ENCODE measurements around the gene RNU1-1.
"Not testable (repeated sequence)": the region's sequence is repeated elsewhere in the genome, so short reads cannot be mapped to it uniquely, and the experiment has no call there.

Gene RNU1-1

GRCh38 chr1:16514107-16515055 lies at the start of gene RNU1-1:
RNU1-1 (minus strand) TSS chr1:16514285.
- not testable (repeated sequence) for H3K36me3 Mint-ChIP-seq (ENCODE audit: low read depth); H3K4me1 Mint-ChIP-seq (ENCODE audit: low read depth); H3K4me3 Mint-ChIP-seq; H3K27ac Mint-ChIP-seq; H3K9me3 Mint-ChIP-seq
- H3K27me3 Mint-ChIP-seq (ENCODE audit: low read depth), result peaks cover 22% of the 10 kb centered on the region

- H3K4me3 Mint-ChIP-seq; H3K9me3 Mint-ChIP-seq; H3K4me1 Mint-ChIP-seq (ENCODE audit: low read depth); H3K27me3 Mint-ChIP-seq (ENCODE audit: low read depth); H3K36me3 Mint-ChIP-seq (ENCODE audit: low read depth); H3K27ac Mint-ChIP-seq: not testable (repeated sequence)
Measured at GRCh38 chr1:16561035-16561434, 47.0 kb upstream of the RNU1-1 start.

DNA sequence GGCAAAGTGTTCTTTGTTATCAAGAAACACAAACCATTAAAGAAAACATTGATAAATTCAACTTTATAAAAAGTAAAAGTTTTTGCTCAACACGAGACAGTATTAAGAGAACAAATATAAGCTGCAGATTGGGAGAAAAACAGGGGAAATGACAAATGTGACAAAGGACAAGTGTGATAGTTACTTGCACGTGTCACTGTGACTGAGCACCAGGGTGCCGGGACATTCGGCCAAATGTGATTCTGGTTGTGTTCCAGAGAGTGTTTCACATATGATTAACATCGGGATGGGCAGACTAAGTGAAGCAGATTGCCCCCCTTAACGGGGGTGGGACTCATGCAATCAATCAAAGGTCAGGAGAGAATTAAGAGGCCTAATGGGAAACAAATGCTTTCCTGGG lies 46.4 kb upstream of the RNU1-1 start:
- not testable (repeated sequence) for H3K4me3 Mint-ChIP-seq; H3K36me3 Mint-ChIP-seq (ENCODE audit: low read depth); H3K27ac Mint-ChIP-seq; H3K4me1 Mint-ChIP-seq (ENCODE audit: low read depth); H3K27me3 Mint-ChIP-seq (ENCODE audit: low read depth); H3K9me3 Mint-ChIP-seq

GRCh38 chr1:16559688-16560087 lies 45.6 kb upstream of the RNU1-1 start:
- H3K9me3 Mint-ChIP-seq; H3K4me1 Mint-ChIP-seq (ENCODE audit: low read depth); H3K27ac Mint-ChIP-seq; H3K36me3 Mint-ChIP-seq (ENCODE audit: low read depth); H3K27me3 Mint-ChIP-seq (ENCODE audit: low read depth); H3K4me3 Mint-ChIP-seq: not testable (repeated sequence)

DNA sequence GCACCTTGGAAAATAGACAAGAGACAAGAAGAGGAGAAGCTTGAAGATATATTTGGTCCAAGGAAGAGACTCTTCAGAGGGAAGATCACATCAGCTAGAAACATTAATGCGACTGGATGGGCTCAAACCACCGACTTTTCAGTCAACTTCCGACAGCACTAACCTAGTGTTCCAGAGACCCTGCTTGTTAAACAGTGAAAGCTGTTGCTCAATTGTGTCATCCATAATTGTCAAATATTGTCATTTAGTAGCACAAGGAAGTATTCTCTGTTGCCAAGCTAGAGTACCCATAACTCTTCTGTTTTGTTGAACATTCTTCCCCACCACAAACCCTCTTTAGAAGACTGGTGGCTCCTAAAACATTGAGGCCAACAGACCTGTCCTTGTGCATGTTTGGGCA lies 42.9 kb upstream of the RNU1-1 start:
- not testable (repeated sequence) for H3K4me3 Mint-ChIP-seq; H3K27ac Mint-ChIP-seq; H3K4me1 Mint-ChIP-seq (ENCODE audit: low read depth); H3K36me3 Mint-ChIP-seq (ENCODE audit: low read depth); H3K9me3 Mint-ChIP-seq; H3K27me3 Mint-ChIP-seq (ENCODE audit: low read depth)

DNA sequence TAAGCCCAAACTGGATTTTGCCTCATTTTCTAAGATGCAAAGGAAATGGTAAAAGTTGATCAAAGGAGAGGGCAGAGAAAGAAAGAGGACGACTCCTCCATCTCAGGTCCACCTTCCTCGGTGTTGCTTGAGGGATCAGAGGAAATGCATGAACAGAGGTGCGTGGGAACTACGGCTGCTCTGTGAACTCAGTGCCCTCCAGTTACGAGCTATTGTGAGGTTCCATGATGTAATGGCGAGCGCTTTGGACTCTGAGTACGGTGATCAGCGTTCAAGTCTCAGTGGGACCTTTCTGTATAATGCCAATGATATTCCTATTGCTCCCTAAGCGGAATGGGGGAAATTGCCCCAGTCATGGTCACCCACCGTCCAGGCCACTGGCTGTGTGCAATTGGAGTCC lies 39.2 kb upstream of the RNU1-1 start:
- H3K36me3 Mint-ChIP-seq (ENCODE audit: low read depth); H3K4me1 Mint-ChIP-seq (ENCODE audit: low read depth); H3K4me3 Mint-ChIP-seq; H3K27ac Mint-ChIP-seq; H3K9me3 Mint-ChIP-seq; H3K27me3 Mint-ChIP-seq (ENCODE audit: low read depth): not testable (repeated sequence)

DNA sequence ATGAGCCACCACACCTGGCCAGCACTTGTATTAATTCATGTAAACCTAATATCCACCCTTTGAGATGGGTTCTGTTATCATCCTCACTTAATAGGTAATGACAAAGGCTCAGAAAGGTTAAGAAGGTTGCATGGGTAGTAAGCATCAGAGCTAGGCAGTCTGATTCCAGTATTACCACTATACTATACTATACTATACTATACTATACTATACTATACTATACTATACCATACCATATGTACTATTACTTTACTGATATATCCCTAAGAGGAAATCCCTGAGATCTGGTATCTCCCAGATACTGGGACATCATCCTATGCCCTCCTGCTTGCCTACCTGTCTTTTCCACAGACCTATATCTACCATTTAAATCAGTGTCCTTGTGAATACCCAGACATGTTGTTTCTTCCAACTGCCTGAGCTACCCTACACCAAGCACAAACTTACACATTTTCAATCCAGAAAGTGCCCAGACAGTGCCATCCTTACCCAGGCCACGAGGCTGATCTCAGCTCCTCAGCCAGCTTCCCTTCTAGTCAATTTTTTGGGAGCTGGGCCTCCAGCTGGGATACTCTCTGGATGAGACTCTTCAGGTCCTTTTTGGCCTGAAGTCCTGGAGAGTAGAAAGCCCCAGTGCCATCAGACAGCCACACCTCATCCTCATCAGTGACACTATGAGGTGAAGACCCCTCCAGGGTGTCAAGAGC lies 36.3 kb upstream of the RNU1-1 start:
- H3K4me1 Mint-ChIP-seq (ENCODE audit: low read depth); H3K27ac Mint-ChIP-seq; H3K4me3 Mint-ChIP-seq; H3K9me3 Mint-ChIP-seq; H3K27me3 Mint-ChIP-seq (ENCODE audit: low read depth); H3K36me3 Mint-ChIP-seq (ENCODE audit: low read depth): not testable (repeated sequence)

GRCh38 chr1:16549545-16549944 lies 35.5 kb upstream of the RNU1-1 start:
- H3K9me3 Mint-ChIP-seq; H3K36me3 Mint-ChIP-seq (ENCODE audit: low read depth); H3K27ac Mint-ChIP-seq; H3K4me1 Mint-ChIP-seq (ENCODE audit: low read depth); H3K4me3 Mint-ChIP-seq: not testable (repeated sequence)
- peaks cover 14% of the 10 kb centered on the region for H3K27me3 Mint-ChIP-seq (ENCODE audit: low read depth)

DNA sequence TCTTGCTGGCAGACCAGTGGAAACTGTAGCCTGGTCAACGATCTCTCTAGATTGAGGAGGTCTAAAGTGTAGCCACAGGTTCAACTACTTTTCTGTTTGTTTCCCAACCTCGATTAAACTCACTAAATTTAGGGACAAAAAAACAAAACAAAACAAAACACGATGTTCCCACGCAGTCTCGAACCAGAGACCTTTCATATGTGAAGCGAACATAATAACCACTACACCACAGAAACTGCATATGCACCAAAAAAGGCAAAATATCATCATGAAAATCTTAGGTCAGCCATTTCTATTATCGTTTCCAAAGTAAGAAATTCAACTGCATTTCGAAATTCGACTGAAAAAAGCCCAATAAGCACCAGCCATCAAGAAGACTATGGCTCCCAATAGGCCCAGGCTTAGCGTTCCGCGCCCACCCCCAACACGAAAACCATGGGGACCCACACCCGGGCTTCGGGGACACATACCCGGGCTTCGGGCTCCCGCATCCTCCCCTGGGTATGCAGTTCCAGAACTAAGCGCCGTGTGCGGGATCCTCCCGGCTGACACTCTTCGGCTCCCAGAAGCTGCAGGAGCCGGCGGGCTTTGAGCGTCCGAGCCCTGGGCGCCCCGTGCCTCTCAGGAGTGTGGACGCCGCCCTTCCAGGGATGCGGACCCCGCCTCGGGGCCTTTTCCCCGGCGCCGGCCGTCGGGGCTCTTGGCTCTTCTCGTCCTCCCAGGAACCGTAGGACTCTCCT lies 33.6 kb upstream of the RNU1-1 start:
- not testable (repeated sequence) for H3K9me3 Mint-ChIP-seq; H3K4me3 Mint-ChIP-seq; H3K27ac Mint-ChIP-seq; H3K4me1 Mint-ChIP-seq (ENCODE audit: low read depth); H3K36me3 Mint-ChIP-seq (ENCODE audit: low read depth)
- peaks cover 15% of the 10 kb centered on the region for H3K27me3 Mint-ChIP-seq (ENCODE audit: low read depth)

GRCh38 chr1:16545682-16546095 lies 31.6 kb upstream of the RNU1-1 start:
- H3K36me3 Mint-ChIP-seq (ENCODE audit: low read depth); H3K4me1 Mint-ChIP-seq (ENCODE audit: low read depth); H3K9me3 Mint-ChIP-seq; H3K27ac Mint-ChIP-seq; H3K4me3 Mint-ChIP-seq: not testable (repeated sequence)
- peaks cover 24% of the 10 kb centered on the region for H3K27me3 Mint-ChIP-seq (ENCODE audit: low read depth)

- H3K27ac Mint-ChIP-seq; H3K4me1 Mint-ChIP-seq (ENCODE audit: low read depth); H3K4me3 Mint-ChIP-seq; H3K36me3 Mint-ChIP-seq (ENCODE audit: low read depth); H3K9me3 Mint-ChIP-seq: not testable (repeated sequence)
- peaks cover 28% of the 10 kb centered on the region for H3K27me3 Mint-ChIP-seq (ENCODE audit: low read depth)
Measured at GRCh38 chr1:16540421-16540893, 26.4 kb upstream of the RNU1-1 start.

DNA sequence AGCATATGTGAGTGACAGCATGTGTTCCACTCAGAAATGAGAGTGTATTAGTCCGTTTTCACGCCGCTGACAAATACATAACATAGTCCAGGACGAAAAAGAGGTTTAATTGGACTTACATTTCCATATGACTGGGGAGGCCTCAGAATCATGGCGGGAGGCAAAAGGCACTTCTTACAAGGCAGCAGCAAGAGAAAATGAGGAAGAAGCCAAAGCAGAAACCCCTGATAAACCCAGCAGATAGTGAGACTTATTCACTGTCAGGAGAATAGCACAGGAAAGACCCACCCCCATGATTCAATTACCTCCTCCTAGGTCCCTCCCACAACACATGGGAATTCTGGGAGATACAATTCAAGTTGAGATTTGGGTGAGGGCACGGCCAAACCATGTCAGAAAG lies 23.4 kb upstream of the RNU1-1 start:
- H3K27me3 Mint-ChIP-seq (ENCODE audit: low read depth), result peaks cover 38% of the 10 kb centered on the region
- H3K9me3 Mint-ChIP-seq; H3K4me1 Mint-ChIP-seq (ENCODE audit: low read depth); H3K4me3 Mint-ChIP-seq; H3K27ac Mint-ChIP-seq; H3K36me3 Mint-ChIP-seq (ENCODE audit: low read depth): not testable (repeated sequence)

DNA sequence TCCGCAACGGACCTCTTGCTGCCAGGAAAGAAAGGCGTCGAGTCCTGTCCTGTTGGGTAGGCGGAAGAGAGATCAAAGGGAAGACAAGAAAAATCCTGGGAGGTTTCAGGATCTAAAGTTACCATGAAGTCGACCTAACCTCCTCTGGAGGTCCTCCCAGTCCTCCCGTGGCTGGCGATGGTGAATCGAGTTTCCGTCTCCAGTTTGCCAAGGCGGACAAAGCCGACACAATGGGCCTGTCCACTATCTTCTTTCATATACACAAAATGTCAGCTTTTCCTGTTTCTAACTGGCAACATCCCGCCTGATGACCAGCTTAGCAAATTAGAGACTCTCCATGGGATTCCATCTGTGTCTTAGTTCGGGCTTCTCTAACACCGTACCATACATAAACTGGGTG lies 22.7 kb upstream of the RNU1-1 start:
- not testable (repeated sequence) for H3K4me1 Mint-ChIP-seq (ENCODE audit: low read depth); H3K36me3 Mint-ChIP-seq (ENCODE audit: low read depth); H3K27ac Mint-ChIP-seq; H3K9me3 Mint-ChIP-seq; H3K4me3 Mint-ChIP-seq
- H3K27me3 Mint-ChIP-seq (ENCODE audit: low read depth), result peaks cover 43% of the 10 kb centered on the region

GRCh38 chr1:16535898-16536297 lies 21.8 kb upstream of the RNU1-1 start:
- H3K27ac Mint-ChIP-seq; H3K4me1 Mint-ChIP-seq (ENCODE audit: low read depth): not testable (repeated sequence)

GRCh38 chr1:16535487-16535886 lies 21.4 kb upstream of the RNU1-1 start:
- not testable (repeated sequence) for H3K9me3 Mint-ChIP-seq; H3K36me3 Mint-ChIP-seq (ENCODE audit: low read depth); H3K27ac Mint-ChIP-seq; H3K4me3 Mint-ChIP-seq; H3K4me1 Mint-ChIP-seq (ENCODE audit: low read depth)
- H3K27me3 Mint-ChIP-seq (ENCODE audit: low read depth), result peaks cover 44% of the 10 kb centered on the region

More at GRCh38 chr1:16535898-16536297, 21.8 kb upstream of the RNU1-1 start:
- H3K4me3 Mint-ChIP-seq; H3K36me3 Mint-ChIP-seq (ENCODE audit: low read depth); H3K9me3 Mint-ChIP-seq: not testable (repeated sequence)
- peaks cover 42% of the 10 kb centered on the region for H3K27me3 Mint-ChIP-seq (ENCODE audit: low read depth)
